Neural cell (in vitro differentiated cells): ENCODE measurements around the gene GSK3B.

Experiments used
- CTCF ChIP-seq: fragments of 450-650 bp; IDR thresholded peaks from 2 replicates; pipeline ENCODE4 v1.5.1; 2014; ENCODE audit warnings: antibody characterized with exemption, mild to moderate bottlenecking, moderate library complexity; ENCODE audit not compliant: poor library complexity, severe bottlenecking
- EP300 ChIP-seq: fragments of 450-650 bp; conservative IDR thresholded peaks from 2 replicates; pipeline ENCODE4 v1.6.1; 2014; ENCODE audit warnings: antibody characterized with exemption, mild to moderate bottlenecking, moderate library complexity; ENCODE audit not compliant: poor library complexity, severe bottlenecking
- EZH2 ChIP-seq: fragments of 200-600, 300-800 bp; shearing (Covaris generic), sonication (generic); IDR thresholded peaks from 2 replicates; pipeline ENCODE4 v1.6.1; 2014; ENCODE audit warnings: antibody characterized with exemption, low read length, borderline replicate concordance, mild to moderate bottlenecking; ENCODE audit not compliant: insufficient read depth, poor library complexity, severe bottlenecking
- POLR2AphosphoS5 ChIP-seq: IDR thresholded peaks from 2 replicates; pipeline ENCODE4 v1.6.1; 2012
- RAD21 ChIP-seq: fragments of 450-650 bp; conservative IDR thresholded peaks from 2 replicates; pipeline ENCODE4 v1.6.1; 2014; ENCODE audit warnings: antibody characterized with exemption, mild to moderate bottlenecking, moderate library complexity
- SMC3 ChIP-seq: fragments of 450-650 bp; conservative IDR thresholded peaks from 2 replicates; pipeline ENCODE4 v1.6.1; 2014; ENCODE audit warnings: antibody characterized with exemption, mild to moderate bottlenecking, moderate library complexity; ENCODE audit not compliant: poor library complexity
- TAF1 ChIP-seq: IDR thresholded peaks from 2 replicates; pipeline ENCODE4 v1.6.1; 2012; ENCODE audit warnings: low read depth

- TF ChIP-seq CTCF (no peak), POLR2AphosphoS5 (no peak), EP300 (no peak), TAF1 (no peak), SMC3 (no peak), RAD21 (no peak), EZH2 (no peak)
These were observed 235.3 kb downstream of the GSK3B start for GRCh38 chr3:119858957-119859356.
